Measurements from ENCODE around the gene PA2G4. TPM values are rescaled to one million over a fixed set of nuclear protein-coding genes. Genes with fewer than 3 reads are reported as not detected.

Gene PA2G4
- total RNA-seq, 2 donors from 2014 or later = 128 to 161 TPM

DNA sequence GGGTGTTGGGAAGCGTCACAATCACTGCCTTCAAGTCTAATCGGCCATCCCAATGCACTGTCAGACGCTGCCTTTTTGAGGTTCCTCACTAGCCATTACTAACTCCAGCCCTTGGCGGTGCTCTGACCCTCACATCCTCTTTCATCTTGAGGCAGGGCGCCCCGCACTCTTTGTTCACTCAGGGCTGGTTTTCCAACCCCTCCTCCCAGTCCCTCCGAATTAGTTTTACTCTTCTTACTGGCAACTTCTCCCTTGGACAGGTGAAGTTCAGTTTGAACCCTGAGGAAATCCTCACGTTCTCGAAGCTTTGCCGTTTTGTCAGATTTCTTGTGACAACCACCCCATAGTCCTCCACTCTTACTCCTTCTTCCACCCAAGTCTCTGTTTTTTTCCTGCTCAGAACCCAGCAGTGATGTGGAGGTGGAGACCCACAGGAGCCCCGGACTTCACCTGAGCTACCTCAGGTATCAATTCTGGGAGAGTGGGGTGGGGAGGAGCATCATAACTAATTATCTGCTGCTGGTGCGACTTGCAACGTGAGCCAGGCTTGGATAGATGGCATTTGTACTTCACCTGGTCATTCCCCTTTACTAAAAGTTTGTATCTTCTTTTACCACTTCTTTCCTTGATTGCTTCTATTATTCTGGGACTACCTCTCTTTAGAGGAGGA lies 14.5 kb downstream of the PA2G4 start:
- TF ChIP-seq CTCF (conservative IDR thresholded peaks at IDR 0.05) = no peak
- H3K27ac ChIP-seq (ENCODE audit: low read depth, low read length) = peak overlapping the region; percentile 71
- Mint-ChIP-seq H3K36me3 (ENCODE audit: low read depth) (peaks cover 33% of the 10 kb centered on the region), H3K27me3 (ENCODE audit: insufficient read depth) (no peaks in the 10 kb centered on the region), H3K27ac (peak overlapping the region; percentile 100), H3K9me3 (no peaks in the 10 kb centered on the region), H3K4me1 (peaks cover 21% of the 10 kb centered on the region), H3K4me3 (peak overlapping the region; percentile 96)
- H3K27me3 ChIP-seq (ENCODE audit: control insufficient read depth, insufficient read depth, low read length, poor library complexity, severe bottlenecking) = no peaks in the 10 kb centered on the region
- 30 to 39% methylated on average over 10 to 13 of the region's 13 CpGs for WGBS, 2 experiments (ENCODE audit: insufficient coverage in 1 of 2, insufficient read length in 1 of 2)
- H3K4me1 ChIP-seq (ENCODE audit: control insufficient read depth, insufficient read depth, low read length) = peaks cover 5% of the 10 kb centered on the region
- peaks cover 25% of the 10 kb centered on the region for H3K36me3 ChIP-seq (ENCODE audit: control insufficient read depth, insufficient read depth, low read length)
- peak; percentile 59 for DNase-seq
- no peaks in the 10 kb centered on the region for H3K9me3 ChIP-seq (ENCODE audit: control insufficient read depth, low read length)
- peak overlapping the region; percentile 93 for H3K4me3 ChIP-seq (ENCODE audit: low read length)
- peak overlapping the region; percentile 43 for H3K9ac ChIP-seq (ENCODE audit: extremely low read depth, low read length, poor library complexity, severe bottlenecking)

DNA sequence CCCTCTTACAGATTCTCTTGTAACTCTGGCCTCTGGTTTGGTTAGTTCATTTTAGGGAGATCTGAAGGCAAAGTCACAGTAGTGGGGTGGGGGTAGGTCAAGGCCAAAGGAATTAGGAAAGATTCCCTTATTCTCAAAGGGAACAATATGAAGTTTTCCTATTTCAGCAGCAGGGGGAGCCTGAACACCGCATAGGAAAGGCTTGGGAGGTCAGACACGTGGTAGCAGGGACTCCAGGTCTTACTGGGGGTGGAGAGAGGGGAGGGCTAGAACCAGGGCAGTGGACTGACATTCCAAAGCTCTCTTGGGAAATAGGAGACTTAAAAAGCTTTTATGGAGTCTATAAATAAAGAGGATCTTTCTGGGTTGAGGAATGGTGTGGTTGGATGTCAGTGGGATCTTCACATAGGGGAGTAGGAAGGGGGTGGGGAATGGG lies 15.0 kb downstream of the PA2G4 start:
- H3K4me3 Mint-ChIP-seq = peak overlapping the region; percentile 96
- Histone ChIP-seq H3K9me3 (ENCODE audit: control insufficient read depth, low read length) (no peaks in the 10 kb centered on the region), H3K4me3 (ENCODE audit: low read length) (peak overlapping the region; percentile 93), H3K9ac (ENCODE audit: extremely low read depth, low read length, poor library complexity, severe bottlenecking) (no peak overlapping the region), H3K27ac (ENCODE audit: low read depth, low read length) (no peak overlapping the region), H3K27me3 (ENCODE audit: control insufficient read depth, insufficient read depth, low read length, poor library complexity, severe bottlenecking) (no peaks in the 10 kb centered on the region), H3K36me3 (ENCODE audit: control insufficient read depth, insufficient read depth, low read length) (peaks cover 20% of the 10 kb centered on the region), H3K4me1 (ENCODE audit: control insufficient read depth, insufficient read depth, low read length) (peaks cover 5% of the 10 kb centered on the region)
- 0% methylated on average over 2 of the region's 2 CpGs; no CpG with 5 or more reads in 1 of the 2 experiments for WGBS, 2 experiments (ENCODE audit: insufficient coverage in 1 of 2, insufficient read length in 1 of 2)
- peaks cover 27% of the 10 kb centered on the region for H3K4me1 Mint-ChIP-seq
- no peaks in the 10 kb centered on the region for H3K9me3 Mint-ChIP-seq
- TF ChIP-seq CTCF (conservative IDR thresholded peaks at IDR 0.05) = peak; percentile 85
- H3K27me3 Mint-ChIP-seq (ENCODE audit: insufficient read depth) = no peaks in the 10 kb centered on the region
- peaks cover 30% of the 10 kb centered on the region for H3K36me3 Mint-ChIP-seq (ENCODE audit: low read depth)
- peak overlapping the region; percentile 100 for H3K27ac Mint-ChIP-seq
- DNase-seq = peak; percentile 94

DNA sequence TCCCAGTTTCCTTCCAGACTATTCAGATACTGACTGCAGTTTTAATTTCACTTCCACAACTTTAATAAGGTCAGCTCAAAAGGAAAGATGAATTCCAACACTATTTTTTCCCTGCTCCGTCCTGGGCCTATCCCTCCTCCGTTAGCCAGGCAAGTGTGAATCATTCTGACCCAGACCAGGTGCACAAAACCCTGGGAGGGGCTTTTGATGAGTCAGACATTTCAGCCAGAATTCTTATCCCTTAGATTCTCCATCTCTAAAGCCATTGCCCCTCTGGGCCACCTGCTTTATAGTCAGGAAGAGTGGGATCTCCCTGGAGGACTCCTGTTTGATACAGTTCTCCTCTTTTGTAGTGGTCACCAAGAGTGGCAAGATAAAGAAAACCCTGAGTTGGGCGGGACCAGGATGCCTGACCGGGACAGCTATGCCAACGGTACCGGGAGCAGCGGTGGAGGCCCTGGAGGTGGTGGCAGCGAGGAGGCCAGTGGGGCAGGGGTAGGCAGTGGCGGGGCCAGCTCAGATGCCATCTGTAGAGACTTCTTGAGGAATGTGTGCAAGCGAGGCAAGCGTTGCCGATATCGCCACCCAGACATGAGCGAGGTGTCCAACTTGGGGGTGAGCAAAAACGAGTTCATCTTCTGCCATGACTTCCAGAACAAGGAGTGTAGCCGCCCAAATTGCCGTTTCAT lies 15.9 kb downstream of the PA2G4 start:
- H3K27me3 ChIP-seq (ENCODE audit: control insufficient read depth, insufficient read depth, low read length, poor library complexity, severe bottlenecking) = no peaks in the 10 kb centered on the region
- peaks cover 5% of the 10 kb centered on the region for H3K4me1 ChIP-seq (ENCODE audit: control insufficient read depth, insufficient read depth, low read length)
- Mint-ChIP-seq H3K36me3 (ENCODE audit: low read depth) (peaks cover 30% of the 10 kb centered on the region), H3K27me3 (ENCODE audit: insufficient read depth) (no peaks in the 10 kb centered on the region), H3K4me1 (peaks cover 25% of the 10 kb centered on the region), H3K4me3 (no peak overlapping the region), H3K27ac (no peak overlapping the region), H3K9me3 (no peaks in the 10 kb centered on the region)
- H3K4me3 ChIP-seq (ENCODE audit: low read length) = no peak overlapping the region
- WGBS, 2 experiments (ENCODE audit: insufficient coverage in 1 of 2, insufficient read length in 1 of 2) = 96 to 97% methylated on average over 12 to 17 of the region's 17 CpGs
- no peak overlapping the region for H3K9ac ChIP-seq (ENCODE audit: extremely low read depth, low read length, poor library complexity, severe bottlenecking)
- H3K27ac ChIP-seq (ENCODE audit: low read depth, low read length) = no peak overlapping the region
- H3K36me3 ChIP-seq (ENCODE audit: control insufficient read depth, insufficient read depth, low read length) = peaks cover 20% of the 10 kb centered on the region
- DNase-seq = no peak
- no peak for TF ChIP-seq CTCF (conservative IDR thresholded peaks at IDR 0.05)
- no peaks in the 10 kb centered on the region for H3K9me3 ChIP-seq (ENCODE audit: control insufficient read depth, low read length)
